HEK293T (cell line): Measurements from ENCODE around the gene FAM20C.

ENCODE experiments used
- CTCF ChIA-PET: fragments of 350-600 bp; formaldehyde crosslinking; extraction: SDS; loops from one replicate; lab custom pipeline; 2021; ENCODE audit warnings: antibody characterized with exemption, inconsistent platforms; lab: Yijun Ruan, JAX
- POLR2A ChIA-PET: fragments of 350-600 bp; formaldehyde crosslinking; extraction: SDS; loops from one replicate; lab custom pipeline; 2020; ENCODE audit warnings: antibody characterized with exemption, inconsistent platforms; lab: Yijun Ruan, JAX
- DNase-seq: peaks from one replicate; pipeline ENCODE4 v3.0.0; 2012; ENCODE audit warnings: mixed read lengths; ENCODE audit errors: extremely low spot score
- ARNT ChIP-seq: fragments of 450-650 bp; IDR thresholded peaks from 2 replicates; pipeline ENCODE4 v1.6.1; 2017; ENCODE audit warnings: mild to moderate bottlenecking
- BHLHE40 ChIP-seq: fragments of 450-650 bp; IDR thresholded peaks from 2 replicates; pipeline ENCODE4 v1.6.1; 2016; ENCODE audit warnings: mild to moderate bottlenecking, moderate library complexity, borderline replicate concordance
- CTBP1 ChIP-seq: fragments of 450-650 bp; IDR thresholded peaks from 2 replicates; pipeline ENCODE4 v1.6.1; 2016; ENCODE audit warnings: borderline replicate concordance
- ELF4 ChIP-seq: fragments of 450-650 bp; IDR thresholded peaks from 2 replicates; pipeline ENCODE4 v1.6.1; 2017; ENCODE audit warnings: antibody characterized with exemption
- FOXA1 ChIP-seq: fragments of 450-650 bp; IDR thresholded peaks from 2 replicates; pipeline ENCODE4 v1.6.1; 2016; ENCODE audit warnings: mild to moderate bottlenecking
- FOXK2 ChIP-seq: fragments of 450-650 bp; IDR thresholded peaks from 2 replicates; pipeline ENCODE4 v1.6.1; 2016; ENCODE audit warnings: mild to moderate bottlenecking
- FOXM1 ChIP-seq: fragments of 450-650 bp; IDR thresholded peaks from 2 replicates; pipeline ENCODE4 v1.6.1; 2017; ENCODE audit warnings: mild to moderate bottlenecking, borderline replicate concordance
- HDGF ChIP-seq: fragments of 450-650 bp; IDR thresholded peaks from 2 replicates; pipeline ENCODE4 v1.6.1; 2017; ENCODE audit warnings: antibody characterized with exemption, borderline replicate concordance
- L3MBTL2 ChIP-seq: fragments of 450-650 bp; conservative IDR thresholded peaks from 2 replicates; pipeline ENCODE4 v1.6.1; 2016; ENCODE audit warnings: mild to moderate bottlenecking
- LEF1 ChIP-seq: fragments of 450-650 bp; IDR thresholded peaks from 2 replicates; pipeline ENCODE4 v1.6.1; 2017; ENCODE audit warnings: mild to moderate bottlenecking, borderline replicate concordance
- NFRKB ChIP-seq: fragments of 450-650 bp; IDR thresholded peaks from 2 replicates; pipeline ENCODE4 v1.6.1; 2016; ENCODE audit warnings: mild to moderate bottlenecking, moderate library complexity
- PKNOX1 ChIP-seq: fragments of 450-650 bp; IDR thresholded peaks from 2 replicates; pipeline ENCODE4 v1.6.1; 2016
- SP1 ChIP-seq: fragments of 450-650 bp; IDR thresholded peaks from 2 replicates; pipeline ENCODE4 v1.6.1; 2017
- SUZ12 ChIP-seq: fragments of 450-650 bp; IDR thresholded peaks from 2 replicates; pipeline ENCODE4 v1.6.1; 2016; ENCODE audit warnings: mild to moderate bottlenecking
- TARDBP ChIP-seq: fragments of 450-650 bp; IDR thresholded peaks from 2 replicates; pipeline ENCODE4 v1.6.1; 2016
- ZNF384 ChIP-seq: fragments of 450-650 bp; IDR thresholded peaks from 2 replicates; pipeline ENCODE4 v1.6.1; 2016

Gene FAM20C

GRCh38 chr7:153604-154003 lies 38.8 kb upstream of the FAM20C start:
- DNase-seq = no peak
- ChIA-PET CTCF (no interaction called here), POLR2A (no interaction called here)
- TF ChIP-seq NFRKB (no peak), SUZ12 (no peak), CTBP1 (no peak), LEF1 (no peak), ARNT (no peak), L3MBTL2 (no peak), FOXA1 (no peak), PKNOX1 (no peak), BHLHE40 (no peak), TARDBP (no peak), HDGF (no peak)

- ChIA-PET CTCF (no interaction called here), POLR2A (no interaction called here)
- TF ChIP-seq BHLHE40 = no peak
- no peak for TF ChIP-seq SUZ12
- DNase-seq = no peak
These were observed 38.1 kb upstream of the FAM20C start for GRCh38 chr7:154096-154799.

- CTCF ChIA-PET = no interaction called here
- DNase-seq = no peak
- POLR2A ChIA-PET = no interaction called here
- TF ChIP-seq SP1 (no peak), HDGF (no peak), L3MBTL2 (no peak), FOXK2 (no peak), CTBP1 (no peak), TARDBP (no peak), FOXM1 (no peak), ZNF384 (no peak), BHLHE40 (no peak), PKNOX1 (no peak), SUZ12 (no peak), ARNT (no peak), NFRKB (no peak), LEF1 (no peak), ELF4 (no peak), FOXA1 (no peak)
These were observed 36.9 kb upstream of the FAM20C start for GRCh38 chr7:155469-155900.

GRCh38 chr7:156111-157007 lies 36.0 kb upstream of the FAM20C start:
- no peak for DNase-seq
- TF ChIP-seq ELF4 (no peak), LEF1 (no peak), BHLHE40 (no peak), FOXM1 (no peak), ZNF384 (no peak), L3MBTL2 (no peak), PKNOX1 (no peak), NFRKB (no peak)
- POLR2A ChIA-PET = no interaction called here
- CTCF ChIA-PET = no interaction called here

GRCh38 chr7:157008-157310 lies 35.4 kb upstream of the FAM20C start:
- POLR2A ChIA-PET = no interaction called here
- no peak for DNase-seq
- no peak for TF ChIP-seq PKNOX1
- TF ChIP-seq CTBP1 = no peak
- no peak for TF ChIP-seq SP1
- no peak for TF ChIP-seq ZNF384
- no peak for TF ChIP-seq ARNT
- no peak for TF ChIP-seq FOXM1
- CTCF ChIA-PET = no interaction called here

DNA sequence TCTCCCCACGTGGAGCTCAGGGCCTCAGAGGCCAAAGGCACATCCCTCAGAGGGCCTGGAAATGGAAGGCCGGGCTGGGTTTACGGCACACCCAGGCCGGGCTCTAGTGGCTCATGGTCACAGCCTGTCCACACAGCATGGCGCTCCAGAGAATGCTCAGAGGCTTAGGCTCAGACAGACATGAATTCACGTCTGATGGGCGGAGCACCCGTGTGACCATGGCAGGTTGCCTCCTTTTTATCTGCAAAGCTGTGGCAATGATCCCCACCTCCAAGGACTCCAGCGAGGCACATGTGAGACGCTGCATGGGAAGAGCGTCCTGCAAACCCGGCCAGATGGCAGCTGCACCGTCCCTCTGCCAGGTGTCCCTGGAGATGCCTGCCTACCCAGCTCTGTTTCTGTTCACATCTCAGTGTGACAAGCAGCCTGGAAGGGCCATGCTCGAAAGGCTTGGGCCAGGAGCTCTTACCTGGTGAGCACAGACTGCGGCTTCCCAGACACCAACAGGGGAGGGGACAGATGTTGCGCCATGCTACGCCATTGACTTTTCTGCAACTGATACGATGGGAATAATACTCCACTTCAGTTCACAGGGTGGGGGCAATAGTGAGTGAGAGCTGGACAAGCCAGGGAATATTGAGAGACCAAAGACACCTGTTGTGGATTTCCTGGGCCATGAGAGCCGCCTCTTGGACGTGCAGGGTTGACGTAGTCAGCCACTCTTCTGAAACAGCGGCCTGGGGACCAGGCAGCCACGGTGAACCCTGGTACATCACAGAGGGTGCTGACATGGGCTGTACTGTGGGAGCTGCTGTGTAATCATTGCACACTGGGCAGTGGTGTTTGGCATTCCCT lies 34.4 kb upstream of the FAM20C start:
- no peak for DNase-seq
- POLR2A ChIA-PET = interaction anchor here (2.0 kb wide), 1 partner anchor 9 kb away, joined by 7 read pairs; no protein-coding TSS in a partner anchor
- CTCF ChIA-PET = no interaction called here
- no peak for TF ChIP-seq BHLHE40
- no peak for TF ChIP-seq FOXM1
- no peak for TF ChIP-seq FOXK2
- TF ChIP-seq ARNT = no peak
- TF ChIP-seq SP1 = no peak
- TF ChIP-seq L3MBTL2 = no peak
- no peak for TF ChIP-seq FOXA1
- TF ChIP-seq HDGF = no peak
- no peak for TF ChIP-seq NFRKB
- no peak for TF ChIP-seq PKNOX1
- no peak for TF ChIP-seq CTBP1
- no peak for TF ChIP-seq ELF4
- no peak for TF ChIP-seq ZNF384
- TF ChIP-seq SUZ12 = no peak
- TF ChIP-seq TARDBP = no peak
- no peak for TF ChIP-seq LEF1
